Hematopoietic multipotent progenitor cell treated with erythropoietin and hydrocortisone succinate and interleukin-3 and kit ligand, for 8 days (in vitro differentiated cells): Measurements from ENCODE around the gene HES3.

Experiments
- DNase-seq: peaks from one replicate; pipeline ENCODE4 v3.0.0-alpha.2; 2015

Gene HES3

DNA sequence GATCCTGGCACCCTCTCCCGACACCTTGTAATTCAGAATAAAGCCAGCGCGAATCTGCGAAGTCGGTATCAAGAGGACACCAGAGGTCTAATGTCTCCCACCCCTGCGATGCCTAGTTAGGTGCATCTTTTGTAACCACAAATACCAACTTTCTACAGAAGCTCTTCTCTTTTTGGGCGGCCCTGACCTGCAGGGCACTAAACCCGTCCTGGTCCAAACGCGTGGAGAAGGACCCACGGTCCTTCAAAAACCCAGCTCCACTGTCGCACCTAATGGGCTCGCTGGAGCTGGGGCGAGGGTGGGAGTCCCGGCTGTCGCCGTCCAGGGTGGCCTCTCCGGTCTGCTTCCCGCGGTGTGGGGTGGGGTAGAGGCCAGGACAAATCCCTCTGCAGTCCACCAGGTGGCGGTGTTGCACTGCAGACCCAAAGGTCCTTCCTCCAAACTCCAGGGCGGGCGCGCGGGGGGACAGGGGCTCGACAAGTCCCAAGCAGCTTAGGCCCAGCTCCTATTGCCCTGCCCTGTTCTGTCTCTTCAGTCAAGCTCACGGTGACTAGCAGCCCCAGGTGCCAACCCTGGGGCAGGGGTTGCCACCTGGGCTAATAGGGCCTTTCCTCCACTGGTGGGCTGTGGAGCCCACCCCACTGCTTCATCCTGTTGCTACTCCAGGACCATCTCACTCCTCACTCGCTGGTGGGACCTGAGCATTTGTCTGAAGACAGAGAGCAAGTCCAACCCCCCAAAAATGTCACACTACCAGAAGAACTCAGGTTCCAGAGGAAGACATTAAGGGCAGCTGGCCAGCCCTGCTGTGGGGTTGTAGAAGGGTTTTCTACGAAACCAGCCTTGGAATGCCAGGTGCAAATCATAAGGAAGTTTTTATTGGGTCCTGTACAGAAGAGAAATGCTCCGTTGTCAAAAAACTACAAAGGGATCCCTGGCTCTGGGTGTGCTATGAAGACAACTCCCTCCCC is 2.8 kb downstream of the HES3 start:
- DNase-seq: peak; percentile 73

DNA sequence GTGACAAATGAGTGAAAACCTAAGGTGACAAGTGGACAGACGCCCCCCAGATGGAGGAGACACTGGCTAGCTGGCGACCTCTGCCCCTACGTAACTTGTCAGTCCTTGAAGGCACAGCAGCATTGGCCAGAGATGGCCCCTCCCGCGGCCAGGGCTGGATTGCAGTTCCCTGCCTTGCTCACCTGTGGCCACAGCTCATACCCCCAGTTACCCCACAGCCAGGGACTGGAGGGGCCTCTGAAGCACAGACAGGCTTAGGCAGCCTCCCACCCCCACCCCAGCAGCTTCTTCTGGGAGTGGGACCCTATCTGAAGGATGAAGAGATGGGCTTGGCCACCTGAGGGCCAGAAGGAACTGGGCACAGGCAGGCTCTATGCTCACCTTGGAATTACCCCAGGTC is 3.7 kb downstream of the HES3 start:
- DNase-seq: no peak

DNA sequence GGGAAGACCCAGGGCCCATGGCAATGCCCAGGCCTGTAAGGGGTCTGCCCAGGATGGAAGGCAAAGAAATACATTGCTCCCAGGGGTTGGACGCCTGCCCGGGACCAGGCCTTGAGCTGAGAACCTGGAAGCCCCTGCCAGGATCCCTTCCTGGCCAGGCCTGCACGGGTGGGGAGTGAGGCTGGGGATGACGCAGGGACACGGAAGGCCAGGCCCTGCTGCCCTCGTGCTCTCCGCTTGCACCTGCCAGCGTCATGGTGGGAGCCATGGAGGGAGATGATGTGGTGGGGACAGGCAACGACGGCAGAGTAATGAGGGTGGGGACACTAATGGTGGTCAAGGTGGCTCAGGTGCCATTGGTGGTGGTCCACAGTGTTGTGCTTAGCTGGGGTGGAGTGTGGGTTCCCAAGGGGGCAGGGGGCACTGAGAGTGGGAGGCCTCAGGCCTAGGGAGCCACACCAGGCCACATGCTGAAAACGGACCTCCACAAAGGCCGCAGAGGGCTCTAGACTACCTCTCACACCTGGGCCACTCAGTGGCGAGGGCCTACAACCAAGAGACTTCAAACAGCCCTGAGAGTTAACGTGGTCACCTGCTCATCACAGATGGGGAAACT is 4.3 kb downstream of the HES3 start:
- no peak for DNase-seq

DNA sequence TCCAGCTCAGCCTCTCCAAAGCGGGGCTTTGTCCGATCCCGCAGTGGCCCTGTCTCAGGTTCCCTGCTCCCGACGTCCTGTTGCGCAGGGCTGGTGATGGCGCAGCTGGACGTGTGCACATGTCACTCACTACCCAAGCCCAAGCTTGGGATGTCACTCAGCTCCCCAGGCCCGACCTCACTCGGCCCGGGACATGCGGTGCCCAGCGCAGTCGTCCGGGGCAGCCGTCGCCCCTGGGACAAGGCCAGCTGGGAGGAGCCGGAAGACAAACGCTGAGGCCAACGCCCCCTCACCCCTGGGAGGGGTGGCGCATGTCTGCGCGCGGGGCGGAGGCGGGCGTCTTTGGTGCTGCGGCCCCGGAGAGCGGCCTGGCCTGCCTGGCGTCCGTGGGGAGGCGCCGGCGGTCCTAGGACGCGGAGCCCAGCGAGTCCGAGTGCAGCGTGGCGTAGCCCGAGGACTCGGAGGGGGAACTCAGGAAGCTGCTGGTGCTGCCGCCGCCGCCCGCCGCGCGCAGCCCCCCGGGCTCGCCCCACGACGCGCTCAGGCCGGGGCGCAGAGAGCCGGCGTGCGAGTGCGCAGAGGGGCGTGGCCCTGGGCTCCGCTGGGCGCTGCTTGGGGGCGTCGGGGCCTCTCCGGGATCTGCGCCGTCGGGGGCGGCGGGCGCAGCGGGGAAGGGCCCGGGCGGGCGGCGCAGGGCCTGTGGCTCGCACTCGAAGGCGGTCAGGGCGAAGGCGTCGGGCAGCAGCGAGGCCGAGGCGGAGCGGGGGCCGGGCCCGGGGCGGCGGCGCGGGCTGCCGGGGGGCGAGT is 5.2 kb downstream of the HES3 start:
- no peak for DNase-seq

DNA sequence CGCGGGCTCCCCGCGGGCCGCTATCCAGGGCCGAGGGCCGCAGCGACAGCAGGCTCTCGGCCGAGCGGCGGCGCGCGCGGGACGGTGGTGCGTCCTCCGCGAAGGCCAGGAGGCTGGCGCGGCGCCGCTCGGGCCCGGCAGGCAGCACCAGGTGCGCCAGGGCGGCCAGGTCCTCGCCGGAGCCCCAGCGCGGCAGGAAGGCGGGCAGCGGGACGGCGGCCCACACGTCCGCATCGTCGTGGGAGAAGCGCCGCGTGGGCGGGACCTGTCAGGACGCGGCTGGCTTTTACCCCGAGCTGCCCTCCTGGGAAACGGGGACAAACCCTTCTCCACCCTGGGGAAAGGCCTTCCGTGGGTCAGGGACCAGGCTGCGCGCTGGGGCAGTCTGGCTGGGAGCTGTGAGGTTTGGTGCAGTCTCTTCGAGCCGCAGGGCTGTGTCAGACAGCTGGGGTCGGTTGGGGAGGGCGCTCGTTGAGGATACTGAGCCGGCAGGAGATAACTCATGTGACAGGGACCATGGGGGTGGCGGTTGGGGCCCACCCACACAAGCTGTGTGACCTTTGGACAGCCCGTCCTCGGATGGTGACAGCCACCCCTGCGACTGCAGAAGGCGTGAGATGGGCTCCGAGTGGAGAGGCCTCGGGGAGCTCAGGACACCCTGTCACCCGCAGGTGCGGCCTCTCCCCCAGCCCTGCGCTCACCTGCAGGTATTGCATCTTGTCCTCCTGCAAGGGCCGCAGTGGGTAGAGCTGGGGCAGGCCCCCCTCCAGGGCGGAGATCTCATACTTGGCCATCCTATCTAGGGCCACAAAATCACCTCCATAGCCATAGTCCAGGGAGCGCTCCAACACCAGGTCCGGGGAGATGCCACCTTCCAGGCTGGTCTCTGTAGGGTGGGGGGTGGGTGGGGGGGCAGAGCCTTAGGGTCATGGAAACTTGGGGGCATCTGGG is 6.0 kb downstream of the HES3 start:
- no peak for DNase-seq

DNA sequence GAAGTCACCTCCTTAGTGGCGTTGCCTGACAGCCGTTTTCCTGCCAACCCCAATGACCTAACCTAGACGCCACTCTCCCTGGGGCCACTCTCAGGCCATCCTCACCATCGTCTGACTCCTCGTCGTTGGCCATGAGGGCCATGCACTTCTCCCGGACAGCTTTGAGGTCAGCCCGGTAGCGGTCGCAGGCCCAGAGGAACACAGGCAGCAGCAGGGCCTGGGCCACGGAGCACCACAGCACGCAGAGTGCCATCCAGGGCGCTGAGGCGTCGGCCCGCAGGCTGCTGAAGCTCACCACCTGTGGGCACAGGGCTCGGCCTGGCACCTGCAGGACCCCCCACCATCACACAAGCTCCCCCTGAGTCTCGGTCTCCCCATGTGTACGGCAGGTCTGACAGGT is 7.3 kb downstream of the HES3 start:
- DNase-seq: no peak

DNA sequence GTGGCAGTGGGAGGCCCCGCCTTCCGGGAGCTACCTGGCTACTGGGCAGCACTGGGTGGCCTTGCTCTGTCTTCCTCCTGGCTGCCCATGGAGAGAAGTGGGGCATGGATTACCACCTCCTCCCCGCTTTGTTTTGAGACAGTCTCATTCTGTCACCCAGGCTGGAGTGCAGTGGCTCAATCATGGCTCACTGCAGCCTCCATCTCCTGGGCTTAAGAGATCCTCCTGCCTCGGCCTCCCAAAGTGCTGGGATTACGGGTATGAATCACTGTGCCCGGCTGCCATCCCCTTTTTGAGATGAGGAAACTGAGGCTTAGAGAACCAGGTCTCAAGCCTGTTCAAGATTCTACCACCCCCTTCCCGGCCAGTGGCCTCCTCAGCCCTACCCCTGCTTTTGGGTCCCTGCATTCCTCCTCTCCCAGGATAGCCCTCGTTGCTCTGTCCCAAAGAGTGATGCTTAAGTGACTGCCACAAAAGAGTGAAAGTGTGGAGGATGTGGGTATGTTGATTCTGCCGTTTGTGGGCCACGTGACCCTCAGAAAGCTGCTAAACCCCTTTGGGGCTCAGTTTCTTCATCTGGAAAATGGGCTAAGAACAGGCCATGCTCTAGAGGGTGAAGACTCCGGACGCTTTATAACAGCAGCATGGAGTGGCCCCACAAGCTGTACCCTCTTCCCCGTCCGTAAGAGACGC is 7.8 kb downstream of the HES3 start:
- DNase-seq: no peak

DNA sequence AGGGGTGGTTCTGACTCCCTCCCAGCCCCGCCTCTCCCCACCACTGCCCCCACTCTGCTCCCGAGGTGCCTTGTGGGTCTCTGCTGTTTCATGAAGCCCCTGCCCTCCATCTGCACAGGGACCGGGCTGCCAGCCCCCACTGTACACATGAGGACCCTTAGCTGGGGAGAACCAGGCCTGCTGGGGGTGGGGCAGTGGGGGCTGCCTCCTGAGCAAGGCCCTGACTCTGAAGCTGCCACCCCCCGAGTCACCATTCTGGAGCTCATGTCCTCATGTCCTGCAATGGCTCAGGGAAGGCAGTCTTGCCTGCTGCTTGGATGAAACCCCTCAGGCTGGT is 8.4 kb downstream of the HES3 start:
- no peak for DNase-seq

DNA sequence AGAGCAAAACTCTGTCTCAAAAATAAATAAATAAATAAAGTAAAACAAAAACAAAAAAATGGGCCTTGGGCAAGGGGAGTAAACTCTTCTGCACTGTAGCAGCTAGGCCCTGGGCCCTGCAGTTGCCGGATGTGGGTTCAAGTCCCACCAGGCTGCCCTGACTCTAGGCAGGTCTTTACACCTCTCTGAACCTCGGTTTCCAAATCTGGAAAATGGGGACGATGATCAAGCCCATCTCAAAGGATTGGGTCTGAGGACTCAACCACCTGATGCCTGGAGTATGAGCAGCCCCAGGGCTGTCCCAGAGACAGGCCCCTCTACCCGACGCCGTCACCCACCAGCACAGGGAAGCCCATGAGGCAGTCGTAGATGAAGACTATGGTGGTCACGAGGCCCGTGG is 9.4 kb downstream of the HES3 start:
- no peak for DNase-seq

DNA sequence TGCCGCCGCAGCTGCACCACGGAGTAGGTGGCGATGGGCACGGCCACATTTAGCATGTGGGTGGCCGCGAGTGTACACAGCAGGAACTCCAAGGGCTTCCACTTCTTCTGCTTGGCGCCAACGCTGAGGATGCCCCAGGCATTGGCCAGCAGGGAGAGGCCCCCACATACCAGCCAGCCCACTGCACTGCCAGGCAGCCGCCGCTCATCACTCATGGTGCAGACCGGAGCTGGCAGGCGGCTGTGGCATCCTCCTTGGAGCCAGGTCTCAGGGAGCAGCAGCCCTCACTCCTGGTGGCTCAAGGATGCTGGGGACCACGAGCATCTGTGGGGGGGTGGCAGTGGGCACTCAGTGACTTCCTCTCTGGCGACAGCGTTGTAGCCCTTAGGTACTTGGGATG is 10.7 kb downstream of the HES3 start:
- no peak for DNase-seq

DNA sequence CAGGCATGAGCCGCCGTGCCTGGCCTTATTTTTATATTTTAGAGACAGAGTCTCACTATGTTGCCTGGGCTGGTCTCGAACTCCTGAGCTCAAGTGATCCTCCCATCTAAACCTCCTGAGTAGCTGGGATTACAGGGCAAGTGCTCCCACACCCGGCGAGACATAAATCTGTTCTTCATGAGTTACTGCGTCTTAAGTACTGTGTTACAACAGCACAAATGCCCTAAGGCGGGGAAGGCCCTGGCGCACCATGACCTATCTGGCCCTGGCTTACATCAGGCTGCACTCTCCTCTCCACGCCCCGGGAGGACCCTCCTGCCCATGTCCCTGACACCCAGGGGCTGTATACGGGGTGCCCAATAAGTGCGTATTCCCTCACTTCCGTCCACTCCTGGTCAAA is 12.7 kb downstream of the HES3 start:
- DNase-seq: no peak

DNA sequence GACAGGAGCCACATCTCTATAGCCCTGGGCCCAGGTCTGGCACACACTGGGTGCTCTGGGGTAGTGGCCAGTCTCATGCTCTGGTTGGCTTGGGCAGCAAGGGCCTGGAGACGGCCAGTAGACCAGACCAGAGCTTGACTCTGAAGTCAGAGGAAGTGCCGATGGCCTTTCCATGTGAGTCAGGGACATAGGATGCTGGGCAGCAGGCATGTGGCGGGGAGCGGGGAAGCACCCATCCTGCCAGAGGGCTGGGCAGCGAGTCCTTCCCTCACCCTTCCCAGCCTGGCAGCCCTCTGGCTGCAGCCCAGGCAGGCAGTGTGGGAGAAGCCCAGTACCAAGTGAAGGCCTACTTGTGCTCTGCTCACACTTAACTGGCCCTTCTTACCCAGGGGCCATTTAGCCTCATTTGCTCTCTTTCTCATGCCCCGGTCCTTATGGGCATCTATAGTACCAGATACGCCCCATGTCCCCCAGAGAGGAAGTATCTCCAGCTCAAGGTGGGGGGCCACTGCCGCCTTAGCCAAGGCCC is 13.6 kb downstream of the HES3 start:
- DNase-seq: no peak

DNA sequence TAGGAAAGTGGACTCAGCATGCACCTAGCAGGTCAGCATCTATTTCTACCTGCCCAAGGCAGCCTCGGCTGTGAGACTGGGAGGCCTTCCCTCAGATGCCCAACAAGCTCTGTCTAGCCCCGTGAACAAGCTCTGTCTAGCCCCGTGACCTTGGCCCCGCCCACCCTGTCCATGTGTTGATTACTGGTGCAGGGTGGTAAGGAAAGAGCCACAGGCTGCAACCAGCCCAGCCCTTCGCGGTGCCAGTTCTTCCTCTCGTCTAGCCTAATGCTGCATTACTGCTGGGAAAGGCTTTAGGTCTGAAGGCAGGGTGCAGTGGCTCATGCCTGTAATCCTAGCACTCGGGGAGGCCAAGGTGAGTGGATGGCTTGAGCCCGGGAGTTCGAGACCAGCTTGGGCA is 14.7 kb downstream of the HES3 start:
- peak; percentile 63 for DNase-seq

DNA sequence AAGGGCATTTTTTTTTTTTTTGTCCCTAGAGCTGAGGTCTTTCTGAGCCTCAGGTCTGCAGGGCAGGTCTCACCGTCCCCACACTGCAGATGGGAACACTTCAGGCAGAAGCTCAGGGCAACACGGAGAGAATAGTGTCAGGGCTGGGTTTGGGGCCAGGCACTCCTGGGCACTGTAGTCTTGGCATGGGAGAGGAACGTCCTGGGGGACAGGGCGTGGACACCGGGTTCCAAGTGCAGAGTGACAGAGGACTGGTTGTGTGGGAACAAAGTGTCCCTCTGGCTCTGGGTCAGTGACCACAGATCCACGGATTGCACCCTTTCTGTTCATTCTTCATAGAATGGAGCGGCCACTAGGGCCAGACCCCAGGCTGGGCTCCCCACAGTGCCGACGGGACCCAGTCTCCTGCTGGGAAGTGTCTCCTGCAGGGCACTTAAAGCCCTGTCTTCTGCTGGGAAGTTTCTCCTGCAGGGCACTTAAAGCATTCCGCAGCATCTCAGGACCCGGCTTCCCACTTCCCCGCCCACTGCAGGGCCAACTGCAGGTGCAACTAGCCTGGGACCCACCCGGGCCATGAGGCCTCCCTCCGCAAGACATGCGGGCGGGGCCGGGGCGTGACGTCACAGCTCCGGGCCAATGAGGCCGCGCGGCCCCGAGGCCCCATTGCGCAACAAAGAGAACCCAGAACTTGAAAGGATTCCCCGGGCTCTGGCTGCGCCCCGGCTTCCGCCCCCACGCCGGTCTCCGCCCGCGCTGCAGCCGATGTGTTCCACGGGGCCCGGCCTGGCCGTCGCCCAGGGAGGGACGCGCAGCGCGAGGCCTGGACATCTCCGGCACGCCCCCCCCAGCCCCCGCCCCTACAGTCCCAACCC is 15.7 kb downstream of the HES3 start:
- DNase-seq: peak; percentile 73

DNA sequence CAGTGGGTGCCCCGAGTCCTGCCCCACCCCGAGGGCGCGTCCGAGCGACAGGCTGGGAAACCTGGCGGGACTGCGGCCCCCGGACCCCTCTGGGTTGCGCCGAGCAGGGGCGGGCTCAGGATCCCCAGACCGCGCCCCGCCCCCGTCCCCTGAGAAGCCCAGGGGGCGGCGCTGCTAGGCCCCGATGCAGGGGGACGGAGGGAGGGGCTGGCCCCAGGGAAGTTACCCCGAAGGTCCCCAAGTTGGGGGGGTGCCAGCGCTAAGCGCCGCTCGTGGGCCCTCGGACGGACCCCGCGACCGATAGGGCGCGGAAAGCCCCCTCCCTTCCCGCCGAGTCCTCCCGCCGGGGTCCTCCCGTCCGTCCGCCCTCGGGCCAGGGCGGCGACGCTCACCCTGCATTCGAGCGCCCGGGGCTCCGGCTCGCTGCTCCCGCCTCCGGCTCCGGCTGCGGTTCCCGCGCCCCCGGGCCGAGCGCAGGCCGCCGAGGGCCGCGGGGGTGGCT is 16.5 kb downstream of the HES3 start:
- DNase-seq: no peak

DNA sequence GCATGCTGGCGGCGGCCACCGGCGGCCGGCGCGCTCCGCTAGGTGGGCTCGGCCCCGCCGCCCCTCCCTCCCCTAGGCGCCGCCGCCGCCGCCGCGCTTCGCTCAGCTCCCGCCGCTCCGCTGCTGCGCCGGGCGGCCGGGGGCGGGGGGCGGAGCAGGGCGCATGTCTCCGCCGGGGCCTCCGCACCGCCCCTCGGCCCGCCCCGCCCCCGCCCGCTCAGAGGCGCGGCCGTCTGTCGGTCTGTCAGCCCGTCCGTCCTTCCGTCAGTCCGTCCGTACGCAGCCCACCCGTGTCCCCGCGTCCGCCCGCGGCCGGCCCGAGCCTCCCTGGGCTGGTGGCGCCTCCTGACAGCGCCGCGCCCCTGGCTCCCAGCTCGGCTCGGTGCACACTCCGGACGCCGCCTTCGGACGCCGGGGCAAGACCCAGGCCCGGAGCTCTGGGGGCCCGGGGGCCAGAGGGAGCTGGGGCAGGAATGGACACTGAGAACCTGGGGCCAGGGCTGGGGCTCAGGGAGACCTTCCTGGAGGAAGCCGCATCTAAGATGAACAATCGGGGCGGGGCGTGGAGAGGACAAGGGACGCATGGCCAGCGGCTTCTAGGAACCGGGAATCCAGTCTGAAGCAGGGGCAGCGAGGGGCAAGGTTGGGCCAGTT is 17.1 kb downstream of the HES3 start, which contains the start of gene GPR153:
GPR153 (minus strand) TSS at position 138 of the 654 bp plus-strand sequence. CDS start 6,193 bp downstream, outside the sequence.
- DNase-seq: no peak

DNA sequence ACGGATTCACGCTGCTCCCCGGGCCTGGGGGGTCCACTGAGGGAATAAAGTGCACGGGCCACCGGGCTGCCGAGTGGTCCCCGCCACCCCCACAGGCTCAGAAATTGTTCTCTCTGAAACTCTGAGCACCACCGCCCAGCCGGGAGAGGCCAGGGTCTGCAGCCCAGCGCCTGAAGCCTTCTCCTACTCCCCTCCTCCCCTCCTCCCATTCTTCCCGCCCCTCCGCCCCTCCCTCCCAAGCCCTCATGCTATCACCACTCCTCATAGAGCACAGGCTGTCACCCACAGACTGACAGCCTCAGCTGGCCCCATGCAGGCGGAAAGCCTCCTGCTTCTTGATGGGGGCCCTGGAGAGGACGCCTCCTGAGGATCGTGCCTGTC is 17.6 kb downstream of the HES3 start:
- DNase-seq: no peak

DNA sequence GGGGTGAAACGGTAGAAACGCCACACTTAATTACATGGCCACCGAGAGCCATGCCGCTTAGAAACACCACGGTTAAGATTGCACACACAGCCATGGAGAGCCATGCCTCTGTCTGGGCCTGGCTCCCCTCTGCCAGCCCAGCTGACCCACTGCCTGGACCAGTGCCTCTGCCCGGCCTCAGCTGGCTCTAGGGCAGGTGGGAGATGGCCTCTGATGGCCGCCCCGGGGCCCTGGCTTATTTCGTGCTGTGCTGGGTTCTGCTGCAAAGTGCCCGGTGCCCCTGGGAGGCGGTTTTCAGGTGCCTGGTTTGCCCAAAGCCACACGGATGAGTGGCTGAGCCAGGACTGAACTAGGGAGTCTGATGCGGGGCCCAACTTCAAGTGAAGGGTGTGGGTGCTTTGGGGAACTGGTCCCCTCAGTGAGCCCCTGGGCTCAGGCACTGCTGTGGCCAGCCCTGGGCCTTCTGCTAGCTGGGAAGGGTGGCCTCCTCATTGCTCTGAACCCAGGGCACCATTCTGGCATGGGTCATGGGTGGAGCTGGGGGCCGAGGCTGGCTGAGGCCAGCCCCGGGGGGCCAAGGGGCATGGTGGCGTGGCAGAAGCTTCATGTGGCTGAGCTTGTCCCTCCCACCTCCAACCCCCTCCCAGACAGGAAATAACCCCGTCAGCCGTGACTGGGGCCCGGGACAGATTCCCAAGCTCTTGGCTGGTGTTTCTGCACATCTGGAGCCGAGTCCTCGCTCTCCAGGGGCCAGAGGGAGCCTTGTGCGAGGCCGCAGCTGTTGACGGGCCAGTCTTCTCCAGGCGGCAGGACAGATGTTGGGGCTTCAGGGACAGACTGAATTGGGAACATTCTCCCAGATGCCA is 18.8 kb downstream of the HES3 start:
- DNase-seq: no peak

DNA sequence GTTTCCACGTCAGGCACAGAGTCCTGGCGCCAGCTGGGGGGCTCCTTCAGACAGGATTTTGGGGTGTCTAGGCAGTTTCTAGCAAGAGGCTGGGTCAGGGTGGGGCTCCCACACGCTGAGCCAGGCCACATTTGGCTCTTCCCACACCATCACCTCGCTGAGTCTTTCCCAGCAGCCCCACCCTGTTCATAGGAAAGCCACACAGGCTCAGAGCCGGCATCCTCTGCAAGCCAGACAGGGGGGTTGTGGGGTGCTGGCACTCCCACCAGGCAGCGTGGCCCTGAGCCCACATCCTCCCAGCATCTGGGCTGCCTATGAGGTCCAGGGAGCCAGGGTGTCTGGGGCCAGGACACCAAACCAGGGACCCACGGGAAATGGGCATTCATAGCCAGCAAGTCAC is 19.7 kb downstream of the HES3 start:
- DNase-seq: no peak
